HG03460 (cell line): Measurements from ENCODE around the gene UHRF1.
"Not testable (repeated sequence)": the region's sequence is repeated elsewhere in the genome, so short reads cannot be mapped to it uniquely, and the experiment has no call there.

ENCODE experiments used
- ATAC-seq: cut with Tn5 transposase; IDR thresholded peaks from one replicate; pipeline ENCODE4 v1.9.1; 2021; ENCODE audit not compliant: unreplicated experiment

Gene UHRF1

GRCh38 chr19:4970558-4971423 lies 61.5 kb downstream of the UHRF1 start:
- ATAC-seq = no peak

DNA sequence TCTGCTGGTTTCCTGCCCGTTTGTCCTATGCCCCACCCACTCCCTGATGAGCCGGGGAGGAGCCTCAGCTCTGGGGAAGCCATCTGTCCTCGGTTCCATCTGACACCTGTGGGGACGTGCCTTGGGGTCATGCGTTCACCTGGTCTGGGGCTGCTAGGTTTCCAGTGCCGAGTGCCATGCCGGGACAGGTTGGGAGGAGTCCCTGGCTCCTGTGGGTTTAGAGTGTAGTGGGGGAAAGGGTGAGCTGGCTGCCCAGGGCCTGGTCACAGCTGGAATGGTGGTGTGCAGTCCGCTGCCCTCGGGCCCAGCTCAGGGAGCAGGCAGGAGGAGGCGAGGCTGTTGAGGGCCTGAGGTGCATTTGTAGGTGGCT lies 62.1 kb downstream of the UHRF1 start:
- ATAC-seq = no peak

- no peak for ATAC-seq
Observed at GRCh38 chr19:4971816-4972495, 62.7 kb downstream of the UHRF1 start.

DNA sequence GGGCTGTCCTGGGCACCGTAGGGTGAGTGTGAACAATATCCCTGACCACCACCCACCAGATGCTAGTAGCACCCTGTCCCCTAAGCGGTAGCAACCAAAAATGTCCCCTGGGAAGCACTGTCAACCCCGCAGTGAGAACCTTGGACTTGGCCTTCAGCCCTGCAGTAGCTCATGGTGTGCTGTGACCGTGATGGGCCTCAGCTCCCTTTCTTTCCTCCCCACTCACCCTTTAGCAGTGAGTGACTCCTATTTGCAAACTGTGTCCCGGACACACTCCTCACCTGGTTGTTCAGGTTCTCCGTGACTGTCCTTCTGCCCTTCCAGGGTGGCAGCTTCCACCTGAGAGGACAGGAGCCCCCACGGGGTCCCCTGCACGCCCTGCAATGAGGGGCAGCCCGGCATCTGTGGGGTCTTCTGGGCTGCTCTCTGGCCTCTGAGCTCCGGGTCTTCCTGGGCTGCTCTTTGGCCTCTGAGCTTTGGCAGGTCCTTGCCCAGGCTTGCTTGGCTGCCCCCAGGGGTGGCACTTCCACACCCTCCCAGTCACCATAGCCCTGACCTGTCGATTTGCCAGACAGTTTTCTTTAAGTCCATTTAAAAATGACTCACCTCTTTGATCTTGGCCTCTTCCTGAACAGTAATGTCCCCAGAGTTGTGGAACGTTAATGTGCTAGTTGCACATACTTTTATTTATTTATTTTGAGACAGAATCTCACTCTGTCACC lies 63.4 kb downstream of the UHRF1 start:
- ATAC-seq = no peak

GRCh38 chr19:4974880-4975469 lies 65.7 kb downstream of the UHRF1 start:
- ATAC-seq = no peak

GRCh38 chr19:4975601-4976000 lies 66.3 kb downstream of the UHRF1 start:
- not testable (repeated sequence) for ATAC-seq

- ATAC-seq = no peak
Observed at GRCh38 chr19:4976401-4977298, 67.3 kb downstream of the UHRF1 start.

DNA sequence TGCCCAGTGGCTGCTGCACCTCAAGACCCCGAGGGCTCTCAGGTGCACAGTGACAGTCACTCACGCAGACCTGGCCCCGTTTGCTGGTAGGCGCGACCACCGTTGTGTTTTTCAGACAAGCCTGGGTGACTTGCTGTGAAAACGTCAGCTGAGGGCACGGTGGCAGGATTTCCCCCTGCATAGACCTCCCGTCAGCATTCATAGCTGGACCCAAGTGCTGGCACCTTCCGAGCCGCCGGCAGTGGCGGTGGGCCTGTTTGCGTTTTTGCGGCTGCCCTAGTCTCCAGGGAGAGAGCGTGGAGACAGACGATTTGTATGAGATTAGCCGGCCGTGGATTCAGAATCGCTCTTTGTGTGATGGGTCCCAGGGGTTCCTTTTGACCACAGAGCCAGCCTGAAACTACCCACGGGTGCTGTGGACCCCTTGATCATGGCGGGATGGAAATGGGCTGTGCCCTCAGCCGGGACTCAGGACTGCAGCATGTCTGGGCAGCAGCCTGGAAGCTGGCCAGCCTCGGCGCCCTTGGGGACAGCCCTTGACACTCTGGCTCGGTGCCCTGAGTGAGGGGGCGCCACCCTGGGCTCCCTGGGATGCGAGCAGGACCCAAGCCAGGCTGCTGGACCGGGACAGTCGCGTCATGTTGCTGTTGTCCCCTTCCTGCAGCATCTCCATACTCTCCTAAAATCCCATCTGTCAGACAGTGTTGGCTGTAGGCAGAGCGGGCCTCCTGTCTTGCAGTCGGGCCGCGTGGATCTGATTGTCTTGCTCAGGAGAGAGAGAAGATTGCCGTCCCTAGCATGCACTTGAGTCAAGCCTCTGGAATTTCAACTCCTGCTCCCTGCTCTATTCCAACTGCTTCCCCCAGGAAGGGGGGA lies 68.2 kb downstream of the UHRF1 start:
- ATAC-seq = no peak

GRCh38 chr19:4979211-4979807 lies 70.0 kb downstream of the UHRF1 start:
- ATAC-seq = no peak

DNA sequence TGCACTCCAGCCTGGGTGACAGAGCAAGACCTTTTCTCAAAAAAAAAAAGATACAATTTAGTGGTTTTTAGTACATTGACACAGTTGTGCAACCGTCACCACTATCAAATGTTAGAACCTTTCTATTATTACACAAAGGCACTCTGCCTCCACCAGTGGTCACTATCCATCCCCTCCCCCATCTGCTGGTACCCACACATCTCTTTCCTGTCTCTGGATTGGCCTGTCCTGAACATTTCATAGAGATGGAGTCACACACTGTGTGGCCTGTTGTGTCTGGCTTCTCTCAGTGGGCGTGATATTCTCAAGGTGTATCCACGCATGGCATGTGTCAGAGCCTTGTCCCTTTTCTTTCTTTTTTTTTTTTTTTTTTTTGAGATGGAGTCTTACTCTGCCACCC lies 70.8 kb downstream of the UHRF1 start:
- no peak for ATAC-seq

- ATAC-seq = no peak
Observed at GRCh38 chr19:4980838-4981680, 71.8 kb downstream of the UHRF1 start.

GRCh38 chr19:4981681-4981958 lies 72.3 kb downstream of the UHRF1 start:
- ATAC-seq = no peak

GRCh38 chr19:4983346-4984105 lies 74.2 kb downstream of the UHRF1 start:
- no peak for ATAC-seq

DNA sequence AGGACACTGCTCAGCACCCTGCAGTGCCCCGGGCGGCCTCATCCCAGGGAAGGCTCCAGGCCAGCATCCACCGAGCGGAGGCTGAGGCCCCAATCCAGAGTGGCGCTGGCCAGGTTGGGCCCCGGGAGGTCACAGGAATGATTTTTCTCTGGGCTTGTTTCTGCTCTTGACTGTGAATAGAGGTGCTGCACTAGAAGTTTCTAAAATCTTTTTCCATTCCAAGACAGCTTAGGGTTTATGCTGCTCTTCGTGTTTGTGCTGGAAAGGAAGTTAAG lies 74.7 kb downstream of the UHRF1 start:
- no peak for ATAC-seq

GRCh38 chr19:4984438-4984990 lies 75.2 kb downstream of the UHRF1 start:
- ATAC-seq = no peak

GRCh38 chr19:4985551-4985991 lies 76.3 kb downstream of the UHRF1 start:
- no peak for ATAC-seq

GRCh38 chr19:4986056-4986455 lies 76.8 kb downstream of the UHRF1 start:
- no peak for ATAC-seq
